GM21576 (cell line): ENCODE data around the gene C10orf143.

Experiments used
- ATAC-seq: cut with Tn5 transposase; IDR thresholded peaks from one replicate; pipeline ENCODE4 v1.9.1; 2021; ENCODE audit warnings: mild to moderate bottlenecking, moderate library complexity; ENCODE audit not compliant: unreplicated experiment

The C10orf143 gene

GRCh38 chr10:130061760-130062159 lies 48.9 kb downstream of the C10orf143 start:
- no peak for ATAC-seq

GRCh38 chr10:130054021-130054420 lies 56.6 kb downstream of the C10orf143 start:
- no peak for ATAC-seq

GRCh38 chr10:130053561-130053960 lies 57.1 kb downstream of the C10orf143 start:
- no peak for ATAC-seq

- ATAC-seq: no peak
Observed at GRCh38 chr10:130052193-130052592, 58.4 kb downstream of the C10orf143 start.

GRCh38 chr10:130050721-130051120 lies 59.9 kb downstream of the C10orf143 start:
- no peak for ATAC-seq

- no peak for ATAC-seq
Observed at GRCh38 chr10:130049987-130050386, 60.6 kb downstream of the C10orf143 start.

- ATAC-seq: no peak
Observed at GRCh38 chr10:130049244-130049643, 61.4 kb downstream of the C10orf143 start.

GRCh38 chr10:130048081-130048480 lies 62.5 kb downstream of the C10orf143 start:
- no peak for ATAC-seq

GRCh38 chr10:130047336-130047735 lies 63.3 kb downstream of the C10orf143 start:
- no peak for ATAC-seq

GRCh38 chr10:130046591-130046990 lies 64.0 kb downstream of the C10orf143 start:
- ATAC-seq: no peak

- ATAC-seq: no peak
Observed at GRCh38 chr10:130045801-130046321, 64.8 kb downstream of the C10orf143 start.

GRCh38 chr10:130045091-130045652 lies 65.5 kb downstream of the C10orf143 start:
- no peak for ATAC-seq

GRCh38 chr10:130044067-130045061 lies 66.3 kb downstream of the C10orf143 start:
- ATAC-seq: no peak

GRCh38 chr10:130043491-130043890 lies 67.1 kb downstream of the C10orf143 start:
- no peak for ATAC-seq

- ATAC-seq: no peak
Observed at GRCh38 chr10:130042381-130042780, 68.2 kb downstream of the C10orf143 start.

GRCh38 chr10:130041451-130042371 lies 68.9 kb downstream of the C10orf143 start:
- ATAC-seq: no peak

- ATAC-seq: no peak
Observed at GRCh38 chr10:130040817-130041330, 69.8 kb downstream of the C10orf143 start.

GRCh38 chr10:130040351-130040750 lies 70.3 kb downstream of the C10orf143 start:
- no peak for ATAC-seq

GRCh38 chr10:130039141-130039540 lies 71.5 kb downstream of the C10orf143 start:
- ATAC-seq: no peak

- ATAC-seq: no peak
Observed at GRCh38 chr10:130038611-130039109, 72.0 kb downstream of the C10orf143 start.
